Smooth muscle cell (in vitro differentiated cells): Measurements from ENCODE around the gene CCN5. TPM values are rescaled to one million over a fixed set of nuclear protein-coding genes. Genes with fewer than 3 reads are reported as not detected.

Experiments used
- DNase-seq: peaks from one replicate; lab custom pipeline; 2025; ENCODE audit not compliant: unreplicated experiment; lab: John Stamatoyannopoulos, UW
- H2AFZ ChIP-seq: fragments of 200-600 bp; sonication (generic); 2 replicates; pipeline ENCODE4 v1.6.0; 2016; ENCODE audit warnings: antibody characterized with exemption, low read depth, mild to moderate bottlenecking
- H3F3A ChIP-seq: fragments of 200-600 bp; sonication (generic); 2 replicates; pipeline ENCODE4 v1.6.0; 2017; ENCODE audit warnings: antibody characterized with exemption, low read depth
- H3K27ac ChIP-seq: fragments of 200-600 bp; sonication (generic); 2 replicates; pipeline ENCODE4 v1.5.1; 2016; ENCODE audit warnings: low read depth, mild to moderate bottlenecking
- H3K27me3 ChIP-seq: fragments of 200-600 bp; sonication (generic); 2 replicates; pipeline ENCODE4 v1.6.1; 2016; ENCODE audit warnings: low read depth, mild to moderate bottlenecking
- H3K36me3 ChIP-seq: fragments of 200-600 bp; sonication (generic); 2 replicates; pipeline ENCODE4 v1.5.1; 2016; ENCODE audit warnings: low read depth
- H3K4me1 ChIP-seq: fragments of 200-600 bp; sonication (generic); 2 replicates; pipeline ENCODE4 v1.5.1; 2016; ENCODE audit warnings: low read depth
- H3K4me2 ChIP-seq: fragments of 200-600 bp; sonication (generic); 2 replicates; pipeline ENCODE4 v1.6.0; 2016; ENCODE audit warnings: mild to moderate bottlenecking
- H3K4me3 ChIP-seq: fragments of 200-600 bp; sonication (generic); 2 replicates; pipeline ENCODE4 v1.5.1; 2016; ENCODE audit warnings: mild to moderate bottlenecking
- H3K79me2 ChIP-seq: fragments of 200-600 bp; sonication (generic); 2 replicates; pipeline ENCODE4 v1.6.0; 2016; ENCODE audit warnings: low read depth, mild to moderate bottlenecking
- H3K9ac ChIP-seq: fragments of 200-600 bp; sonication (generic); 2 replicates; pipeline ENCODE4 v1.6.0; 2016; ENCODE audit warnings: low read depth
- H3K9me3 ChIP-seq: fragments of 200-600 bp; sonication (generic); replicated peaks from 2 replicates; pipeline ENCODE4 v1.5.1; 2016; ENCODE audit warnings: low read depth
- H4K20me1 ChIP-seq: fragments of 200-600 bp; sonication (generic); 2 replicates; pipeline ENCODE4 v1.6.0; 2016; ENCODE audit warnings: low read depth
- CTCF ChIP-seq: fragments of 200-600 bp; sonication (generic); IDR thresholded peaks from 2 replicates; pipeline ENCODE4 v1.5.1; 2017; ENCODE audit warnings: borderline replicate concordance, mild to moderate bottlenecking, antibody characterized with exemption; ENCODE audit not compliant: insufficient read depth, poor library complexity, severe bottlenecking
- WGBS: methylation state at CpG from one replicate; pipeline ENCODE4 v1.1.7; 2016; ENCODE audit warnings: low lambda C conversion rate; 5-methylcytosine and 5-hydroxymethylcytosine counted together
- polyA plus RNA-seq: library from polyadenylated mRNA; unstranded; fragments of >200 nt; fragmentation: Nextera tagmentation; extraction: Ambion mirVana; gene quantifications from 2 replicates; pipeline ENCODE4 v1.2.1, GENCODE V29; 2016
- total RNA-seq: library from RNA; depleted of rRNA; stranded (reverse); fragments of >200 nt; gene quantifications from 2 replicates; pipeline ENCODE4 v1.2.3, GENCODE V29; 2014

CCN5 gene
- total and polyA plus RNA-seq, 2 experiments from 2014 or later, result not detected

- DNase-seq, result no peak
- H3K27me3 ChIP-seq, result peaks cover 16% of the 10 kb centered on the region
- no peak overlapping the region for H3K9ac ChIP-seq
- H3F3A ChIP-seq, result no peaks in the 10 kb centered on the region
- H3K79me2 ChIP-seq, result no peaks in the 10 kb centered on the region
- H3K4me2 ChIP-seq, result no peak overlapping the region
- no peak for TF ChIP-seq CTCF
- no peak overlapping the region for H2AFZ ChIP-seq
- peaks cover 3% of the 10 kb centered on the region for H3K4me1 ChIP-seq
- H3K27ac ChIP-seq, result no peak overlapping the region
- H3K9me3 ChIP-seq, result no peaks in the 10 kb centered on the region
- WGBS, result 86% methylated on average over 12 of the region's 12 CpGs
- H3K4me3 ChIP-seq, result no peak overlapping the region
- H4K20me1 ChIP-seq, result no peaks in the 10 kb centered on the region
- no peaks in the 10 kb centered on the region for H3K36me3 ChIP-seq
Observed at GRCh38 chr20:44743916-44744655, 28.9 kb downstream of the CCN5 start.

GRCh38 chr20:44745122-44745597, 30.0 kb downstream of the CCN5 start:
- Histone ChIP-seq H3K4me2 (peak overlapping the region; percentile 99), H3K4me3 (peak overlapping the region; percentile 52), H3K27ac (no peak overlapping the region), H2AFZ (no peak overlapping the region), H4K20me1 (no peaks in the 10 kb centered on the region), H3K4me1 (peaks cover 3% of the 10 kb centered on the region), H3K36me3 (no peaks in the 10 kb centered on the region), H3F3A (no peaks in the 10 kb centered on the region), H3K27me3 (peaks cover 16% of the 10 kb centered on the region), H3K9me3 (no peaks in the 10 kb centered on the region), H3K9ac (no peak overlapping the region), H3K79me2 (no peaks in the 10 kb centered on the region)
- no peak for TF ChIP-seq CTCF
- 20% methylated on average over 2 of the region's 5 CpGs for WGBS
- no peak for DNase-seq

GRCh38 chr20:44745598-44746366, 30.6 kb downstream of the CCN5 start, which contains the start of gene KCNK15:
Gene KCNK15 (plus strand): TSS chr20:44745865. CDS start chr20:44745911, 46 bp downstream.
- Histone ChIP-seq H2AFZ (peak within 1 kb of the TSS; percentile 94), H3K27ac (no peak within 1 kb of the TSS), H4K20me1 (no peaks in the 10 kb centered on the region), H3K9ac (no peak within 1 kb of the TSS), H3K4me3 (peak within 1 kb of the TSS; percentile 52), H3K4me2 (peak within 1 kb of the TSS; percentile 99), H3K4me1 (peaks cover 3% of the 10 kb centered on the region), H3K79me2 (no peaks in the 10 kb centered on the region), H3K27me3 (peaks cover 16% of the 10 kb centered on the region), H3K9me3 (no peaks in the 10 kb centered on the region), H3F3A (no peaks in the 10 kb centered on the region), H3K36me3 (no peaks in the 10 kb centered on the region)
- no peak for DNase-seq
- no peak for TF ChIP-seq CTCF
- 5% methylated on average over 66 of the region's 81 CpGs for WGBS
